ENCODE results near the gene NHSL1. TPM values are rescaled to one million over a fixed set of nuclear protein-coding genes. Genes with fewer than 3 reads are reported as not detected.

Gene NHSL1
- total and polyA plus RNA-seq, 4 donors = 6.6 to 33.0 (median 20.7) TPM

- TF ChIP-seq YY1 (IDR thresholded peaks at IDR 0.05) (no peak), HNF4A (conservative IDR thresholded peaks at IDR 0.05) (no peak), HNF4G (IDR thresholded peaks at IDR 0.05) (no peak), GABPA (IDR thresholded peaks at IDR 0.05 in 1 of 2, conservative IDR thresholded peaks at IDR 0.05 in 1 of 2) (no peak), JUND (IDR thresholded peaks at IDR 0.05) (no peak), RXRA (IDR thresholded peaks at IDR 0.05) (no peak), EGR1 (IDR thresholded peaks at IDR 0.05; ENCODE audit: low read depth in 2 of 2) (no peak), MAX (IDR thresholded peaks at IDR 0.05) (no peak), RAD21 (IDR thresholded peaks at IDR 0.05) (no peak), FOXA1 (IDR thresholded peaks at IDR 0.05) (no peak)
- TF ChIP-seq, protein P1, sequence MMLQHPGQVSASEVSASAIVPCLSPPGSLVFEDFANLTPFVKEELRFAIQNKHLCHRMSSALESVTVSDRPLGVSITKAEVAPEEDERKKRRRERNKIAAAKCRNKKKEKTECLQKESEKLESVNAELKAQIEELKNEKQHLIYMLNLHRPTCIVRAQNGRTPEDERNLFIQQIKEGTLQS (IDR thresholded peaks at IDR 0.05) = no peak
- TF ChIP-seq, protein P2, sequence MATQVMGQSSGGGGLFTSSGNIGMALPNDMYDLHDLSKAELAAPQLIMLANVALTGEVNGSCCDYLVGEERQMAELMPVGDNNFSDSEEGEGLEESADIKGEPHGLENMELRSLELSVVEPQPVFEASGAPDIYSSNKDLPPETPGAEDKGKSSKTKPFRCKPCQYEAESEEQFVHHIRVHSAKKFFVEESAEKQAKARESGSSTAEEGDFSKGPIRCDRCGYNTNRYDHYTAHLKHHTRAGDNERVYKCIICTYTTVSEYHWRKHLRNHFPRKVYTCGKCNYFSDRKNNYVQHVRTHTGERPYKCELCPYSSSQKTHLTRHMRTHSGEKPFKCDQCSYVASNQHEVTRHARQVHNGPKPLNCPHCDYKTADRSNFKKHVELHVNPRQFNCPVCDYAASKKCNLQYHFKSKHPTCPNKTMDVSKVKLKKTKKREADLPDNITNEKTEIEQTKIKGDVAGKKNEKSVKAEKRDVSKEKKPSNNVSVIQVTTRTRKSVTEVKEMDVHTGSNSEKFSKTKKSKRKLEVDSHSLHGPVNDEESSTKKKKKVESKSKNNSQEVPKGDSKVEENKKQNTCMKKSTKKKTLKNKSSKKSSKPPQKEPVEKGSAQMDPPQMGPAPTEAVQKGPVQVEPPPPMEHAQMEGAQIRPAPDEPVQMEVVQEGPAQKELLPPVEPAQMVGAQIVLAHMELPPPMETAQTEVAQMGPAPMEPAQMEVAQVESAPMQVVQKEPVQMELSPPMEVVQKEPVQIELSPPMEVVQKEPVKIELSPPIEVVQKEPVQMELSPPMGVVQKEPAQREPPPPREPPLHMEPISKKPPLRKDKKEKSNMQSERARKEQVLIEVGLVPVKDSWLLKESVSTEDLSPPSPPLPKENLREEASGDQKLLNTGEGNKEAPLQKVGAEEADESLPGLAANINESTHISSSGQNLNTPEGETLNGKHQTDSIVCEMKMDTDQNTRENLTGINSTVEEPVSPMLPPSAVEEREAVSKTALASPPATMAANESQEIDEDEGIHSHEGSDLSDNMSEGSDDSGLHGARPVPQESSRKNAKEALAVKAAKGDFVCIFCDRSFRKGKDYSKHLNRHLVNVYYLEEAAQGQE (IDR thresholded peaks at IDR 0.05) = no peak
- TF ChIP-seq, protein P3, sequence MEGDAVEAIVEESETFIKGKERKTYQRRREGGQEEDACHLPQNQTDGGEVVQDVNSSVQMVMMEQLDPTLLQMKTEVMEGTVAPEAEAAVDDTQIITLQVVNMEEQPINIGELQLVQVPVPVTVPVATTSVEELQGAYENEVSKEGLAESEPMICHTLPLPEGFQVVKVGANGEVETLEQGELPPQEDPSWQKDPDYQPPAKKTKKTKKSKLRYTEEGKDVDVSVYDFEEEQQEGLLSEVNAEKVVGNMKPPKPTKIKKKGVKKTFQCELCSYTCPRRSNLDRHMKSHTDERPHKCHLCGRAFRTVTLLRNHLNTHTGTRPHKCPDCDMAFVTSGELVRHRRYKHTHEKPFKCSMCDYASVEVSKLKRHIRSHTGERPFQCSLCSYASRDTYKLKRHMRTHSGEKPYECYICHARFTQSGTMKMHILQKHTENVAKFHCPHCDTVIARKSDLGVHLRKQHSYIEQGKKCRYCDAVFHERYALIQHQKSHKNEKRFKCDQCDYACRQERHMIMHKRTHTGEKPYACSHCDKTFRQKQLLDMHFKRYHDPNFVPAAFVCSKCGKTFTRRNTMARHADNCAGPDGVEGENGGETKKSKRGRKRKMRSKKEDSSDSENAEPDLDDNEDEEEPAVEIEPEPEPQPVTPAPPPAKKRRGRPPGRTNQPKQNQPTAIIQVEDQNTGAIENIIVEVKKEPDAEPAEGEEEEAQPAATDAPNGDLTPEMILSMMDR (IDR thresholded peaks at IDR 0.05; ENCODE audit: low read depth, low read length, missing input control) = no peak
- H3K4me1 ChIP-seq (ENCODE audit: control insufficient read depth in 4 of 4, insufficient read depth in 4 of 4, low read length in 3 of 4) = peaks cover 2 to 43% (median 22%) of the 10 kb centered on the region in 4 donors
- H3K27ac ChIP-seq (ENCODE audit: low read depth in 1 of 2, low read length in 2 of 2) = no peak overlapping the region
- whole genome bisulfite sequencing = 24% methylated on average over 11 of the region's 11 CpGs
- no peaks in the 10 kb centered on the region for H3K27me3 ChIP-seq (ENCODE audit: control insufficient read depth in 4 of 4, insufficient read depth in 4 of 4, low read length in 3 of 4)
- no peak for DNase-seq (ENCODE audit: low spot score)
- H3K9ac ChIP-seq (ENCODE audit: low read depth in 1 of 2, low read length in 2 of 2) = no peak overlapping the region
- no peaks in the 10 kb centered on the region for H3K9me3 ChIP-seq (ENCODE audit: control insufficient read depth in 4 of 4, low read length in 3 of 4)
- no peak overlapping the region for H3K4me3 ChIP-seq (ENCODE audit: low read depth in 1 of 3, low read length in 3 of 3)
- peaks cover 0 to 5% (median 3%) of the 10 kb centered on the region in 4 donors for H3K36me3 ChIP-seq (ENCODE audit: control insufficient read depth in 4 of 4, insufficient read depth in 3 of 4, low read depth in 1 of 4, low read length in 3 of 4)
Observed at GRCh38 chr6:138485005-138485545, 14.2 kb downstream of the NHSL1 start.

DNA sequence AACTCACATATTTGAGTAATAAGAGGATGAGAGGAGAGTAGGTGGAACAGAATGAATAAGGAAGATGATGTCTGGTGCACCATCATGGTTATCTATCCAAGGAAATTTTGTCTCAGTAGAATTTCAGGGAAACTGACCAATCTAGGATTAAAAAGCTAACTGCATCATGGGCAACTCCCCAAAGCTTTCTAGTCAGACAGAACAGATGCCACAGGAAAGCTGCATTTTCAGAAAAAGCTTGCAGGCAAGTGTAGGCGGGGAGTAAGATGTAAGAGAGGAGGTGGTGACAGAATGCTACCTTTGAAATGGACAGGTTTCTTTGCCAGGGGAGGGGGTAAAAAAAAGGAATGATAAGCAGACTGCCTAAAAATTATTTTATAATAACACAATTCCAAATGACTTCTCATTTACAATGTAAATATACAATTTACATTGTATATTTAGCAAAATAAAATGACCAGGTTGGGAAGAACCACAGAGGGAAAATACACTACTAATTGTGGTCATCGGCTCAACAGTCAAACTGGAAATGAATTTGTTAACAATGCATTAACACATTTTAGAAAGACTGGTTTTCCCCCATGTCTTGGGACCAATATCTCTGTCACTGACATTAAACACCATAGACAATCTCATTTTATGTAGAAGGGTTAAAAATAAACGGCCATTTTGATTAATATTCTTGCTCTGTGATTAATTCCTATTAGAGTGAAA lies 15.1 kb downstream of the NHSL1 start:
- Histone ChIP-seq H3K27ac (ENCODE audit: low read depth in 1 of 2, low read length in 2 of 2) (no peak overlapping the region), H3K36me3 (ENCODE audit: control insufficient read depth in 4 of 4, insufficient read depth in 3 of 4, low read depth in 1 of 4, low read length in 3 of 4) (peaks cover 0 to 6% (median 4%) of the 10 kb centered on the region in 4 donors), H3K9ac (ENCODE audit: low read depth in 1 of 2, low read length in 2 of 2) (no peak overlapping the region), H3K27me3 (ENCODE audit: control insufficient read depth in 4 of 4, insufficient read depth in 4 of 4, low read length in 3 of 4) (no peaks in the 10 kb centered on the region), H3K4me1 (ENCODE audit: control insufficient read depth in 4 of 4, insufficient read depth in 4 of 4, low read length in 3 of 4) (peaks cover 2 to 44% (median 22%) of the 10 kb centered on the region in 4 donors), H3K4me3 (ENCODE audit: low read depth in 1 of 3, low read length in 3 of 3) (no peak overlapping the region), H3K9me3 (ENCODE audit: control insufficient read depth in 4 of 4, low read length in 3 of 4) (no peaks in the 10 kb centered on the region)
- TF ChIP-seq SP1 (IDR thresholded peaks at IDR 0.05) = no peak
- no peak for TF ChIP-seq GABPA (IDR thresholded peaks at IDR 0.05 in 1 of 2, conservative IDR thresholded peaks at IDR 0.05 in 1 of 2)
- TF ChIP-seq, protein P1 (IDR thresholded peaks at IDR 0.05) = no peak
- no peak for TF ChIP-seq HNF4G (IDR thresholded peaks at IDR 0.05)
- TF ChIP-seq FOXA1 (IDR thresholded peaks at IDR 0.05) = no peak
- TF ChIP-seq RAD21 (IDR thresholded peaks at IDR 0.05) = no peak
- TF ChIP-seq JUND (IDR thresholded peaks at IDR 0.05) = no peak
- no peak for TF ChIP-seq MAX (IDR thresholded peaks at IDR 0.05)
- TF ChIP-seq HNF4A (conservative IDR thresholded peaks at IDR 0.05) = no peak
- no peak for TF ChIP-seq TAF1 (conservative IDR thresholded peaks at IDR 0.05)
- TF ChIP-seq ZBTB33 (IDR thresholded peaks at IDR 0.05) = no peak
- TF ChIP-seq NR2F2 (IDR thresholded peaks at IDR 0.05) = no peak
- TF ChIP-seq, protein P3 (IDR thresholded peaks at IDR 0.05; ENCODE audit: low read depth, low read length, missing input control) = no peak
- 89% methylated on average over 3 of the region's 3 CpGs for WGBS
- no peak for DNase-seq (ENCODE audit: low spot score)

All from liver (tissue), 9 donors.